HepG2 (cell line): Measurements from ENCODE around the gene VPS18. TPM values are rescaled to one million over a fixed set of nuclear protein-coding genes. Genes with fewer than 3 reads are reported as not detected.

ENCODE experiments used
- CCDC6 ChIP-seq: sonication (generic); formaldehyde crosslinking; IDR thresholded peaks from 2 replicates; pipeline ENCODE4 v1.8.1; 2022; ENCODE audit warnings: mild to moderate bottlenecking, missing genetic modification reagents, moderate library complexity
- EED ChIP-seq: sonication (generic); formaldehyde crosslinking; IDR thresholded peaks from 2 replicates; pipeline ENCODE4 v1.5.0; 2020; ENCODE audit warnings: mild to moderate bottlenecking, missing genetic modification reagents
- ERF ChIP-seq: IDR thresholded peaks from 2 replicates; pipeline ENCODE4 v1.6.1; 2018; ENCODE audit warnings: missing biosample characterization, missing genetic modification reagents
- NCOR1 ChIP-seq: fragments of 200-600 bp; sonication (generic); IDR thresholded peaks from 2 replicates; pipeline ENCODE4 v1.7.0; 2017; ENCODE audit warnings: antibody characterized with exemption, low read length, borderline replicate concordance
- NFIB ChIP-seq: sonication (generic); formaldehyde crosslinking; IDR thresholded peaks from 2 replicates; pipeline ENCODE4 v1.9.0; 2021; ENCODE audit warnings: missing genetic modification reagents, mild to moderate bottlenecking, borderline replicate concordance
- NR1H2 ChIP-seq: sonication (generic); formaldehyde crosslinking; IDR thresholded peaks from 2 replicates; pipeline ENCODE4 v1.8.1; 2022; ENCODE audit warnings: low read depth, missing genetic modification reagents, borderline replicate concordance
- SOX5 ChIP-seq: IDR thresholded peaks from 2 replicates; pipeline ENCODE4 v1.6.1; 2016; ENCODE audit warnings: borderline replicate concordance
- ZNF207 ChIP-seq: fragments of 450-650 bp; IDR thresholded peaks from 2 replicates; pipeline ENCODE4 v1.6.1; 2016; ENCODE audit warnings: antibody characterized with exemption, borderline replicate concordance
- ZNF766 ChIP-seq: sonication (generic); formaldehyde crosslinking; IDR thresholded peaks from 2 replicates; pipeline ENCODE4 v1.5.0; 2020; ENCODE audit warnings: missing genetic modification reagents, borderline replicate concordance
- ZSCAN20 ChIP-seq: sonication (generic); formaldehyde crosslinking; IDR thresholded peaks from 2 replicates; pipeline ENCODE4 v1.4.0; 2020; ENCODE audit warnings: missing genetic modification reagents, mild to moderate bottlenecking, borderline replicate concordance
- polyA plus RNA-seq, 8 experiments: library from polyadenylated mRNA; depleted of rRNA in 3 of 8; stranded (reverse) in 7 of 8; unstranded in 1 of 8; fragments of >200 nt; fragmentation: Illumina TruSeq in 4 of 8; extraction: Trizol in 4 of 8; gene quantifications; 2 replicates each; pipeline versions ENCODE4 v1.2.1 to v1.2.3, GENCODE V29; 2011 to 2016; ENCODE audit warnings: low read depth in 4 of 8, missing spikeins in 1 of 8, mixed read lengths in 1 of 8; ENCODE audit not compliant: insufficient read depth in 1 of 8
- total RNA-seq, 5 experiments: library from RNA; depleted of rRNA; stranded (reverse); fragments of >200 nt; fragmentation: Illumina TruSeq; extraction: Trizol; gene quantifications; 2 replicates each; pipeline ENCODE4 v1.2.3, GENCODE V29; 2016; ENCODE audit warnings: low read depth in 1 of 5
- TF ChIP-seq, protein P1 (sequence below): IDR thresholded peaks from 2 replicates; pipeline ENCODE4 v1.4.0; 2020; ENCODE audit warnings: mild to moderate bottlenecking, missing genetic modification reagents
- TF ChIP-seq, protein P2 (sequence below): sonication (generic); formaldehyde crosslinking; conservative IDR thresholded peaks from 2 replicates; pipeline ENCODE4 v1.4.0; 2020; ENCODE audit warnings: missing genetic modification reagents
- TF ChIP-seq, protein P3 (sequence below): sonication (generic); formaldehyde crosslinking; IDR thresholded peaks from 2 replicates; pipeline ENCODE4 v1.5.0; 2020; ENCODE audit warnings: missing genetic modification reagents, mild to moderate bottlenecking, borderline replicate concordance
- TF ChIP-seq, protein P4 (sequence below): sonication (generic); formaldehyde crosslinking; IDR thresholded peaks from 2 replicates; pipeline ENCODE4 v1.4.0; 2020; ENCODE audit warnings: missing genetic modification reagents, low read depth, mild to moderate bottlenecking, borderline replicate concordance
- TF ChIP-seq, protein P5 (sequence below): sonication (generic); formaldehyde crosslinking; IDR thresholded peaks from 2 replicates; pipeline ENCODE4 v1.4.0; 2020; ENCODE audit warnings: missing genetic modification reagents
- TF ChIP-seq, protein P6 (sequence below): IDR thresholded peaks from 2 replicates; pipeline ENCODE4 v1.6.1; 2016; ENCODE audit warnings: missing genetic modification reagents, missing compliant biosample characterization
- TF ChIP-seq, protein P7 (sequence below): IDR thresholded peaks from 2 replicates; pipeline ENCODE4 v1.6.1; 2016; ENCODE audit warnings: mild to moderate bottlenecking

The VPS18 gene
- total and polyA plus RNA-seq, 2 of the 13 experiments (the other 11 are each of a cell fraction or from before 2014, with no cell fraction given), result 5.8 to 17.0 TPM

DNA sequence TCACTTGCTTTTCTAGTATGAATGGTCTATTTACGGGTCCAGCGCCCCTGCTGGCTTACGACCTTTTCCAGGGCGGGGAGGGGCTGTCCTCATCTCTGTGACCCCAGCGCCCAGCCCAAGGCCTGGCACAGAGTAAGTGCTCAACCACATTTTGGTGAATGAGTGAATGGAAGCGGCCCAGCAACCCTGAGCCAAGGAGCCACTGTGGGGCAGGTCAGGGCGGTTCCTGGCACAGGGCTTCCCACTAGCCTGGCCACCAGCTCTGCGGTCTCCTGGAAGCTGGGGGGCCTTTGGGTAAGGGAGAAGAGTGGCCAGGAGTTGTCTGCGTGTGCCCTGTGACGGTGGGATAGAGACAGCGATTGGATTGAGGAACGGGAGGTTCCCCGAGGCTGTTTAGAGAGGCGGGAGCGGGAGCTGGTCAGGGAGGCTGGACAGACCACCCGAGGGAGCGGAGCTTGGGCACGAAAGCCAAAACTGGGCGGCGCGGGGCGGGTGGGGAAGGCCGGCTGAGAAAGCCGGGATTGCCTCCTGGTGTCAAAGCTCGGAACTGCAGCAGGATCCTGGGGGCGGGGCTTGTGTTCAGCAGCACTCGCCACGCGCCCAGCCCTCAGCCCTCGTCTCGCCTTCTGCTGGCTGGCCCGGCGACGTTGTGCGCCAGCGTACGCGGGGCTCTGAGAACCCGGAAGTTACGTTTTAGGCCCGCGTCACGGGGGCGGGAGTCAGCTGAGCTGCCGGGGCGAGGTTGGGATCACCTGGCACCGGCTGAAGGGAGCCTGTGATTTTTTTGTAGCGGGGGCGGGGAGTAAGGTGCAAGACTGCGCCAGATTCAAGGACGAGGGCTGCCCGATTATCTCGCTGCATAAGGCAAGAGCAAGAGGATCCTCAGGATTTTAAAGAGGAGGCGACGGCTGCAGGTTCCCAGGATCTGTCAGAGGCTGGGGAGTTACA lies at the start of gene VPS18 (continued):
- TF ChIP-seq, protein P1, sequence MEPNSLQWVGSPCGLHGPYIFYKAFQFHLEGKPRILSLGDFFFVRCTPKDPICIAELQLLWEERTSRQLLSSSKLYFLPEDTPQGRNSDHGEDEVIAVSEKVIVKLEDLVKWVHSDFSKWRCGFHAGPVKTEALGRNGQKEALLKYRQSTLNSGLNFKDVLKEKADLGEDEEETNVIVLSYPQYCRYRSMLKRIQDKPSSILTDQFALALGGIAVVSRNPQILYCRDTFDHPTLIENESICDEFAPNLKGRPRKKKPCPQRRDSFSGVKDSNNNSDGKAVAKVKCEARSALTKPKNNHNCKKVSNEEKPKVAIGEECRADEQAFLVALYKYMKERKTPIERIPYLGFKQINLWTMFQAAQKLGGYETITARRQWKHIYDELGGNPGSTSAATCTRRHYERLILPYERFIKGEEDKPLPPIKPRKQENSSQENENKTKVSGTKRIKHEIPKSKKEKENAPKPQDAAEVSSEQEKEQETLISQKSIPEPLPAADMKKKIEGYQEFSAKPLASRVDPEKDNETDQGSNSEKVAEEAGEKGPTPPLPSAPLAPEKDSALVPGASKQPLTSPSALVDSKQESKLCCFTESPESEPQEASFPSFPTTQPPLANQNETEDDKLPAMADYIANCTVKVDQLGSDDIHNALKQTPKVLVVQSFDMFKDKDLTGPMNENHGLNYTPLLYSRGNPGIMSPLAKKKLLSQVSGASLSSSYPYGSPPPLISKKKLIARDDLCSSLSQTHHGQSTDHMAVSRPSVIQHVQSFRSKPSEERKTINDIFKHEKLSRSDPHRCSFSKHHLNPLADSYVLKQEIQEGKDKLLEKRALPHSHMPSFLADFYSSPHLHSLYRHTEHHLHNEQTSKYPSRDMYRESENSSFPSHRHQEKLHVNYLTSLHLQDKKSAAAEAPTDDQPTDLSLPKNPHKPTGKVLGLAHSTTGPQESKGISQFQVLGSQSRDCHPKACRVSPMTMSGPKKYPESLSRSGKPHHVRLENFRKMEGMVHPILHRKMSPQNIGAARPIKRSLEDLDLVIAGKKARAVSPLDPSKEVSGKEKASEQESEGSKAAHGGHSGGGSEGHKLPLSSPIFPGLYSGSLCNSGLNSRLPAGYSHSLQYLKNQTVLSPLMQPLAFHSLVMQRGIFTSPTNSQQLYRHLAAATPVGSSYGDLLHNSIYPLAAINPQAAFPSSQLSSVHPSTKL (CRISPR knock-in tag), result 0 out of 2 replicates have a peak, but pooled peaks have one; percentile 43
- TF ChIP-seq, protein P2, sequence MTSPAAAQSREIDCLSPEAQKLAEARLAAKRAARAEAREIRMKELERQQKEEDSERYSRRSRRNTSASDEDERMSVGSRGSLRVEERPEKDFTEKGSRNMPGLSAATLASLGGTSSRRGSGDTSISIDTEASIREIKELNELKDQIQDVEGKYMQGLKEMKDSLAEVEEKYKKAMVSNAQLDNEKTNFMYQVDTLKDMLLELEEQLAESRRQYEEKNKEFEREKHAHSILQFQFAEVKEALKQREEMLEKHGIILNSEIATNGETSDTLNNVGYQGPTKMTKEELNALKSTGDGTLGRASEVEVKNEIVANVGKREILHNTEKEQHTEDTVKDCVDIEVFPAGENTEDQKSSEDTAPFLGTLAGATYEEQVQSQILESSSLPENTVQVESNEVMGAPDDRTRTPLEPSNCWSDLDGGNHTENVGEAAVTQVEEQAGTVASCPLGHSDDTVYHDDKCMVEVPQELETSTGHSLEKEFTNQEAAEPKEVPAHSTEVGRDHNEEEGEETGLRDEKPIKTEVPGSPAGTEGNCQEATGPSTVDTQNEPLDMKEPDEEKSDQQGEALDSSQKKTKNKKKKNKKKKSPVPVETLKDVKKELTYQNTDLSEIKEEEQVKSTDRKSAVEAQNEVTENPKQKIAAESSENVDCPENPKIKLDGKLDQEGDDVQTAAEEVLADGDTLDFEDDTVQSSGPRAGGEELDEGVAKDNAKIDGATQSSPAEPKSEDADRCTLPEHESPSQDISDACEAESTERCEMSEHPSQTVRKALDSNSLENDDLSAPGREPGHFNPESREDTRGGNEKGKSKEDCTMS, result no peak
- TF ChIP-seq SOX5 (CRISPR knock-in tag) (peak; percentile 37; the same call in 1 of the 2 replicates), ERF (CRISPR knock-in tag) (peak; percentile 59; the same call in 1 of the 2 replicates), CCDC6 (CRISPR knock-in tag) (no peak), EED (CRISPR knock-in tag) (no peak; the same call in 1 of the 2 replicates), ZNF207 (no peak), NR1H2 (CRISPR knock-in tag) (no peak), ZSCAN20 (CRISPR knock-in tag) (no peak), NFIB (no peak), ZNF766 (CRISPR knock-in tag) (no peak), NCOR1 (no peak; the same call in 1 of the 2 replicates)
- TF ChIP-seq, protein P3, sequence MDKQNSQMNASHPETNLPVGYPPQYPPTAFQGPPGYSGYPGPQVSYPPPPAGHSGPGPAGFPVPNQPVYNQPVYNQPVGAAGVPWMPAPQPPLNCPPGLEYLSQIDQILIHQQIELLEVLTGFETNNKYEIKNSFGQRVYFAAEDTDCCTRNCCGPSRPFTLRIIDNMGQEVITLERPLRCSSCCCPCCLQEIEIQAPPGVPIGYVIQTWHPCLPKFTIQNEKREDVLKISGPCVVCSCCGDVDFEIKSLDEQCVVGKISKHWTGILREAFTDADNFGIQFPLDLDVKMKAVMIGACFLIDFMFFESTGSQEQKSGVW (CRISPR knock-in tag), result no peak
- TF ChIP-seq, protein P4, sequence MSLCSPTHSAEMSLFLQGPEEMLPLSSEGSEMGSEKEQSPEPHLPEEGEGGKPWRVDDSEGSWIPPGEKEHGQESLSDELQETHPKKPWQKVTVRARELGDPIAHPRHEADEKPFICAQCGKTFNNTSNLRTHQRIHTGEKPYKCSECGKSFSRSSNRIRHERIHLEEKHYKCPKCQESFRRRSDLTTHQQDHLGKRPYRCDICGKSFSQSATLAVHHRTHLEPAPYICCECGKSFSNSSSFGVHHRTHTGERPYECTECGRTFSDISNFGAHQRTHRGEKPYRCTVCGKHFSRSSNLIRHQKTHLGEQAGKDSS (CRISPR knock-in tag), result peak; percentile 56; the same call in 1 of the 2 replicates
- TF ChIP-seq, protein P5, sequence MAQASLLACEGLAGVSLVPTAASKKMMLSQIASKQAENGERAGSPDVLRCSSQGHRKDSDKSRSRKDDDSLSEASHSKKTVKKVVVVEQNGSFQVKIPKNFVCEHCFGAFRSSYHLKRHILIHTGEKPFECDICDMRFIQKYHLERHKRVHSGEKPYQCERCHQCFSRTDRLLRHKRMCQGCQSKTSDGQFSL, result no peak
- TF ChIP-seq, protein P6, sequence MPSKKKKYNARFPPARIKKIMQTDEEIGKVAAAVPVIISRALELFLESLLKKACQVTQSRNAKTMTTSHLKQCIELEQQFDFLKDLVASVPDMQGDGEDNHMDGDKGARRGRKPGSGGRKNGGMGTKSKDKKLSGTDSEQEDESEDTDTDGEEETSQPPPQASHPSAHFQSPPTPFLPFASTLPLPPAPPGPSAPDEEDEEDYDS, result peak; percentile 70
- TF ChIP-seq, protein P7, sequence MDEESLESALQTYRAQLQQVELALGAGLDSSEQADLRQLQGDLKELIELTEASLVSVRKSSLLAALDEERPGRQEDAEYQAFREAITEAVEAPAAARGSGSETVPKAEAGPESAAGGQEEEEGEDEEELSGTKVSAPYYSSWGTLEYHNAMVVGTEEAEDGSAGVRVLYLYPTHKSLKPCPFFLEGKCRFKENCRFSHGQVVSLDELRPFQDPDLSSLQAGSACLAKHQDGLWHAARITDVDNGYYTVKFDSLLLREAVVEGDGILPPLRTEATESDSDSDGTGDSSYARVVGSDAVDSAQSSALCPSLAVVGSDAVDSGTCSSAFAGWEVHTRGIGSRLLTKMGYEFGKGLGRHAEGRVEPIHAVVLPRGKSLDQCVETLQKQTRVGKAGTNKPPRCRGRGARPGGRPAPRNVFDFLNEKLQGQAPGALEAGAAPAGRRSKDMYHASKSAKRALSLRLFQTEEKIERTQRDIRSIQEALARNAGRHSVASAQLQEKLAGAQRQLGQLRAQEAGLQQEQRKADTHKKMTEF (CRISPR knock-in tag), result peak; percentile 82
